SK-N-SH (cell line): ENCODE data around the gene NOLC1. TPM values are rescaled to one million over a fixed set of nuclear protein-coding genes. Genes with fewer than 3 reads are reported as not detected.

ENCODE experiments used
- CTCF ChIA-PET: fragments of 300-600, 350-600 bp; formaldehyde crosslinking; extraction: SDS; loops from one replicate; lab custom pipeline; 2021; lab: Yijun Ruan, JAX
- POLR2A ChIA-PET: fragments of 350-600 bp; sonication (Branson Sonifier 250); formaldehyde crosslinking; extraction: SDS; loops from one replicate; lab custom pipeline; 2020; ENCODE audit warnings: antibody characterized with exemption, inconsistent platforms; lab: Yijun Ruan, JAX
- DNase-seq: peaks from one replicate; pipeline ENCODE4 v3.0.0; 2012
- H2AFZ ChIP-seq: fragments of 200-600 bp; sonication (generic); 2 replicates; pipeline ENCODE4 v1.8.1; 2016; ENCODE audit warnings: antibody characterized with exemption, mild to moderate bottlenecking, low read depth
- H3F3A ChIP-seq: fragments of 200-600 bp; sonication (generic); replicated peaks from 2 replicates; pipeline ENCODE3; 2016; ENCODE audit warnings: antibody characterized with exemption, mild to moderate bottlenecking; ENCODE audit not compliant: insufficient read depth
- H3K27ac ChIP-seq, 2 experiments: fragments of 200-500 bp in 1 of 2; fragments of 200-600 bp in 1 of 2; sonication (Bioruptor generic) in 1 of 2; sonication (generic), shearing (Covaris generic) in 1 of 2; 2 replicates each; pipeline versions ENCODE4 v1.5.1 to v1.6.1; 2014 to 2016; ENCODE audit warnings: low read depth in 2 of 2, inconsistent platforms in 1 of 2, low read length in 1 of 2, mild to moderate bottlenecking in 1 of 2, mixed read lengths in 1 of 2
- H3K27me3 ChIP-seq: fragments of 200-600 bp; sonication (generic), shearing (Covaris generic); 2 replicates; pipeline ENCODE4 v1.6.1; 2016; ENCODE audit warnings: mixed run types; ENCODE audit not compliant: insufficient read depth
- H3K36me3 ChIP-seq, 2 experiments: fragments of 200-500 bp in 1 of 2; fragments of 200-600 bp in 1 of 2; sonication (Bioruptor generic) in 1 of 2; sonication (generic) in 1 of 2; replicated peaks in 1 of 2; 2 replicates each; pipeline versions ENCODE3 to v1.5.1; 2014 to 2016; ENCODE audit warnings: low read length in 1 of 2, mild to moderate bottlenecking in 1 of 2; ENCODE audit not compliant: insufficient read depth in 2 of 2, control insufficient read depth in 1 of 2
- H3K4me1 ChIP-seq, 2 experiments: fragments of 200-500 bp in 1 of 2; fragments of 200-600 bp in 1 of 2; sonication (Bioruptor generic) in 1 of 2; sonication (generic), shearing (Covaris generic) in 1 of 2; 2 replicates each; pipeline versions ENCODE4 v1.5.1 to v1.6.1; 2014 to 2016; ENCODE audit warnings: low read depth in 1 of 2, low read length in 1 of 2, mixed run types in 1 of 2; ENCODE audit not compliant: insufficient read depth in 2 of 2, control insufficient read depth in 1 of 2
- H3K4me2 ChIP-seq: fragments of 200-600 bp; sonication (generic), shearing (Covaris generic); 2 replicates; pipeline ENCODE4 v1.6.1; 2017; ENCODE audit warnings: mixed run types
- H3K4me3 ChIP-seq, 2 experiments: fragments of 200-500 bp in 1 of 2; fragments of 200-600 bp in 1 of 2; sonication (Bioruptor generic) in 1 of 2; sonication (generic), shearing (Covaris generic) in 1 of 2; 2 replicates each; pipeline versions ENCODE4 v1.5.1 to v1.8.1; 2014 to 2016; ENCODE audit warnings: low read depth in 2 of 2, inconsistent platforms in 1 of 2, low read length in 1 of 2, mild to moderate bottlenecking in 1 of 2, mixed read lengths in 1 of 2, moderate library complexity in 1 of 2
- H3K79me2 ChIP-seq: fragments of 200-600 bp; sonication (generic); 2 replicates; pipeline ENCODE4 v1.8.1; 2017; ENCODE audit warnings: mild to moderate bottlenecking; ENCODE audit not compliant: insufficient read depth
- H3K9ac ChIP-seq: fragments of 200-600 bp; sonication (generic); 2 replicates; pipeline ENCODE4 v1.6.1; 2017; ENCODE audit warnings: mixed run types
- H3K9me2 ChIP-seq: fragments of 200-600 bp; sonication (generic); 2 replicates; pipeline ENCODE4 v1.6.1; 2017; ENCODE audit warnings: mixed run types
- H3K9me3 ChIP-seq: fragments of 200-600 bp; sonication (generic); 2 replicates; pipeline ENCODE4 v1.6.1; 2017; ENCODE audit warnings: mixed run types, mild to moderate bottlenecking, moderate library complexity
- H4K20me1 ChIP-seq: fragments of 200-600 bp; sonication (generic); 2 replicates; pipeline ENCODE4 v1.6.1; 2017; ENCODE audit warnings: mild to moderate bottlenecking, mixed run types; ENCODE audit not compliant: insufficient read depth
- CTCF ChIP-seq: fragments of 200-600 bp; sonication (generic); IDR thresholded peaks from 2 replicates; pipeline ENCODE4 v1.6.1; 2017; ENCODE audit warnings: antibody characterized with exemption, mild to moderate bottlenecking, moderate library complexity
- EZH2phosphoT487 ChIP-seq: fragments of 200-600 bp; sonication (generic); IDR thresholded peaks from 2 replicates; pipeline ENCODE4 v1.6.1; 2017; ENCODE audit warnings: low read depth, mixed run types, mild to moderate bottlenecking, antibody characterized with exemption, moderate library complexity, borderline replicate concordance
- FOXJ3 ChIP-seq: sonication (generic); formaldehyde crosslinking; IDR thresholded peaks from 2 replicates; pipeline ENCODE4 v1.5.1; 2020; ENCODE audit warnings: mild to moderate bottlenecking, missing genetic modification reagents
- MEF2A ChIP-seq: IDR thresholded peaks from 2 replicates; pipeline ENCODE4 v1.4.0; 2012; ENCODE audit warnings: low read depth, borderline replicate concordance
- MXI1 ChIP-seq: IDR thresholded peaks from 2 replicates; pipeline ENCODE4 v1.6.1; 2012; ENCODE audit warnings: mild to moderate bottlenecking, low read depth, low read length, improper control_type of control experiment
- NRF1 ChIP-seq: IDR thresholded peaks from 2 replicates; pipeline ENCODE4 v1.6.1; 2012; ENCODE audit warnings: low read depth, mild to moderate bottlenecking, low read length
- POLR2AphosphoS5 ChIP-seq: IDR thresholded peaks from 2 replicates; pipeline ENCODE4 v1.6.1; 2012; ENCODE audit warnings: low read depth, low read length
- RAD21 ChIP-seq: IDR thresholded peaks from 2 replicates; pipeline ENCODE4 v1.6.1; 2012; ENCODE audit warnings: mild to moderate bottlenecking, low read length
- RCOR1 ChIP-seq: fragments of 150-350 bp; IDR thresholded peaks from 2 replicates; pipeline ENCODE4 v1.6.1; 2017; ENCODE audit warnings: antibody characterized with exemption, low read length
- REST ChIP-seq: IDR thresholded peaks from 2 replicates; pipeline ENCODE4 v1.6.1; 2012; ENCODE audit warnings: mild to moderate bottlenecking, low read depth, low read length, moderate library complexity
- RXRA ChIP-seq: IDR thresholded peaks from 2 replicates; pipeline ENCODE4 v1.4.0; 2012; ENCODE audit warnings: low read depth, mild to moderate bottlenecking, borderline replicate concordance
- SIN3A ChIP-seq: IDR thresholded peaks from 2 replicates; pipeline ENCODE4 v1.6.1; 2012; ENCODE audit warnings: low read depth, mild to moderate bottlenecking, low read length, moderate library complexity, borderline replicate concordance
- SMC3 ChIP-seq: IDR thresholded peaks from 2 replicates; pipeline ENCODE4 v1.6.1; 2012; ENCODE audit warnings: low read depth, low read length, improper control_type of control experiment
- TCF12 ChIP-seq: IDR thresholded peaks from 2 replicates; pipeline ENCODE4 v1.4.0; 2012
- WGBS: methylation state at CpG from one replicate; pipeline ENCODE4 v1.1.6; 2017; ENCODE audit warnings: low lambda C conversion rate; 5-methylcytosine and 5-hydroxymethylcytosine counted together
- polyA plus RNA-seq, 3 experiments: library from polyadenylated mRNA; depleted of rRNA; stranded (reverse); fragments of >200 nt; gene quantifications; 2 replicates each; pipeline ENCODE4 v1.2.3, GENCODE V29; 2012

The NOLC1 gene
- polyA plus RNA-seq, 1 of the 3 experiments (the other 2 are of a cell fraction), result 71.8 TPM

GRCh38 chr10:102146971-102147428, 5.2 kb upstream of the NOLC1 start:
- Histone ChIP-seq H3K36me3 (peaks cover 58 to 64% of the 10 kb centered on the region in 2 experiments), H3K9me2 (no peaks in the 10 kb centered on the region), H3K4me3 (no peak overlapping the region), H3K27ac (no peak overlapping the region), H3K9ac (no peak overlapping the region), H3K9me3 (no peaks in the 10 kb centered on the region), H2AFZ (no peak overlapping the region), H3K4me2 (no peak overlapping the region), H3K79me2 (peaks cover 24% of the 10 kb centered on the region; the same call in 1 of the 2 replicates), H4K20me1 (peaks cover 4% of the 10 kb centered on the region; the same call in 1 of the 2 replicates), H3F3A (peaks cover 47% of the 10 kb centered on the region), H3K4me1 (peaks cover 4 to 10% of the 10 kb centered on the region in 2 experiments; a peak in 2 of 4 replicates), H3K27me3 (no peaks in the 10 kb centered on the region)
- TF ChIP-seq RXRA (no peak), MEF2A (no peak), EZH2phosphoT487 (no peak), RCOR1 (no peak), SIN3A (no peak), SMC3 (no peak), TCF12 (no peak), NRF1 (no peak), FOXJ3 (CRISPR knock-in tag) (no peak), POLR2AphosphoS5 (no peak), MXI1 (no peak), RAD21 (no peak), REST (no peak), CTCF (no peak)
- DNase-seq, result no peak
- ChIA-PET POLR2A (interaction anchor here (2.6 kb wide), 1 partner anchor 9 kb away, joined by 6 read pairs; no protein-coding TSS in a partner anchor), CTCF (interaction anchor here (0.8 to 1.3 kb wide), 4 partner anchors 14 to 256 kb away, joined by 3 to 5 read pairs (median 3); partner anchors contain the start of gene PPRC1)
- WGBS, result 98% methylated on average over 10 of the region's 17 CpGs
